Endothelial cell of umbilical vein (primary cell): ENCODE data around the gene CHD6. TPM values are rescaled to one million over a fixed set of nuclear protein-coding genes. Genes with fewer than 3 reads are reported as not detected.

Source experiments
- BruUV-seq: library from RNA; stranded (reverse); fragments of 400-500 nt; replicated peaks from 2 replicates; lab custom pipeline; 2021; lab: Mats Ljungman, UMichigan
- CTCF ChIA-PET: fragments of 300-600, 350-600 bp; sonication (Branson Sonifier 250); formaldehyde crosslinking; loops from one replicate; lab custom pipeline; 2021; ENCODE audit warnings: antibody characterized with exemption, inconsistent platforms; lab: Charles Lee
- POLR2A ChIA-PET: fragments of 300-600, 350-600 bp; sonication (Branson Sonifier 250); formaldehyde crosslinking; loops from one replicate; lab custom pipeline; 2021; ENCODE audit warnings: antibody characterized with exemption, inconsistent platforms; lab: Charles Lee
- DNase-seq: peaks from one replicate; pipeline ENCODE4 v3.0.0-alpha.2; 2011; ENCODE audit warnings: low read depth, low spot score
- FAIRE-seq: peaks from 2 replicates; lab custom pipeline; 2011; peaks lifted over from hg19 to GRCh38; lab: Jason Lieb, UNC
- H2AFZ ChIP-seq: 2 replicates; pipeline ENCODE4 v1.6.0; 2012; ENCODE audit warnings: low read depth, low read length, control low read depth, inconsistent platforms
- H3K27ac ChIP-seq: 2 replicates; pipeline ENCODE4 v1.5.1; 2011; ENCODE audit warnings: low read depth, mild to moderate bottlenecking, control low read depth, low read length, moderate library complexity; ENCODE audit not compliant: insufficient read depth
- H3K27me3 ChIP-seq, 2 experiments: 2 replicates each; pipeline versions ENCODE4 v1.6.0 to v1.6.1; 2011; ENCODE audit warnings: low read length in 2 of 2, mixed read lengths in 1 of 2; ENCODE audit not compliant: control insufficient read depth in 2 of 2, insufficient read depth in 2 of 2
- H3K36me3 ChIP-seq, 2 experiments: 2 replicates in 1 of 2; 3 replicates in 1 of 2; pipeline ENCODE4 v1.5.1; 2011; ENCODE audit warnings: low read length in 2 of 2, mild to moderate bottlenecking in 1 of 2, moderate library complexity in 1 of 2; ENCODE audit not compliant: control insufficient read depth in 2 of 2, insufficient read depth in 2 of 2; ENCODE audit errors: extremely low read depth in 1 of 2
- H3K4me1 ChIP-seq: 3 replicates; pipeline ENCODE4 v1.5.1; 2011; ENCODE audit warnings: mild to moderate bottlenecking, low read length; ENCODE audit not compliant: control insufficient read depth, insufficient read depth; ENCODE audit errors: extremely low read depth
- H3K4me2 ChIP-seq: 2 replicates; pipeline ENCODE4 v1.6.1; 2011; ENCODE audit warnings: low read length, control low read depth, mixed read lengths; ENCODE audit not compliant: insufficient read depth
- H3K4me3 ChIP-seq, 3 experiments: fragments of 200-600 bp in 1 of 3; sonication (generic), shearing (Covaris generic) in 1 of 3; replicated peaks in 1 of 3; 2 replicates each; pipeline ENCODE4 v1.5.1; 2011 to 2016; ENCODE audit warnings: control low read depth in 3 of 3, low read length in 3 of 3, mild to moderate bottlenecking in 2 of 3, inconsistent platforms in 1 of 3, low read depth in 1 of 3, moderate library complexity in 1 of 3; ENCODE audit not compliant: insufficient read depth in 1 of 3
- H3K79me2 ChIP-seq: 2 replicates; pipeline ENCODE4 v1.6.0; 2012; ENCODE audit warnings: low read length, inconsistent platforms; ENCODE audit not compliant: control insufficient read depth, insufficient read depth
- H3K9ac ChIP-seq: replicated peaks from 2 replicates; pipeline ENCODE3; 2011; ENCODE audit warnings: low read length, control low read depth; ENCODE audit not compliant: insufficient read depth; ENCODE audit errors: extremely low read depth
- H3K9me1 ChIP-seq: replicated peaks from 3 replicates; pipeline ENCODE4 v1.6.0; 2011; ENCODE audit warnings: mild to moderate bottlenecking, low read length; ENCODE audit not compliant: control insufficient read depth, insufficient read depth; ENCODE audit errors: extremely low read depth
- H3K9me3 ChIP-seq: replicated peaks from 2 replicates; pipeline ENCODE4 v1.5.1; 2012; ENCODE audit warnings: low read length, inconsistent platforms; ENCODE audit not compliant: control insufficient read depth, insufficient read depth
- H4K20me1 ChIP-seq: replicated peaks from 2 replicates; pipeline ENCODE3; 2011; ENCODE audit warnings: mild to moderate bottlenecking, low read length; ENCODE audit not compliant: control insufficient read depth, insufficient read depth; ENCODE audit errors: extremely low read depth
- CTCF ChIP-seq, 2 donors: IDR thresholded peaks; 1 replicate in 1 of 2; 2 replicates in 1 of 2; pipeline ENCODE4 v1.5.1; 2011; ENCODE audit warnings: low read length in 2 of 2, mild to moderate bottlenecking in 2 of 2, moderate library complexity in 2 of 2, control low read depth in 1 of 2, inconsistent platforms in 1 of 2, low read depth in 1 of 2; ENCODE audit not compliant: insufficient read depth in 1 of 2; ENCODE audit errors: extremely low read depth in 1 of 2
- EZH2 ChIP-seq: IDR thresholded peaks from 2 replicates; pipeline ENCODE4 v1.6.1; 2012; ENCODE audit warnings: borderline replicate concordance, low read depth, mild to moderate bottlenecking, moderate library complexity, low read length, inconsistent platforms; ENCODE audit not compliant: severe bottlenecking
- FOS ChIP-seq: IDR thresholded peaks from 2 replicates; pipeline ENCODE4 v1.6.1; 2011; ENCODE audit warnings: mild to moderate bottlenecking, low read length, moderate library complexity, borderline replicate concordance; ENCODE audit not compliant: insufficient read depth
- GATA2 ChIP-seq: IDR thresholded peaks from 2 replicates; pipeline ENCODE4 v1.7.0; 2011; ENCODE audit warnings: low read depth, mild to moderate bottlenecking, moderate library complexity, mixed read lengths, low read length; ENCODE audit not compliant: insufficient read length, insufficient read depth
- JUN ChIP-seq: IDR thresholded peaks from 2 replicates; pipeline ENCODE4 v1.6.1; 2011; ENCODE audit warnings: borderline replicate concordance, low read depth; ENCODE audit not compliant: insufficient read length, insufficient read depth
- MAX ChIP-seq: IDR thresholded peaks from 2 replicates; pipeline ENCODE4 v1.6.1; 2011; ENCODE audit not compliant: insufficient read depth, insufficient read length
- MYC ChIP-seq: IDR thresholded peaks from one replicate; pipeline ENCODE4 v1.6.1; 2011; ENCODE audit warnings: mild to moderate bottlenecking, low read depth, low read length
- POLR2A ChIP-seq: IDR thresholded peaks from 2 replicates; pipeline ENCODE4 v1.6.1; 2012; ENCODE audit warnings: low read depth, mild to moderate bottlenecking, control low read depth, low read length
- POLR2AphosphoS5 ChIP-seq: IDR thresholded peaks from 2 replicates; pipeline ENCODE4 v1.6.1; 2012; ENCODE audit warnings: low read depth, mild to moderate bottlenecking, control low read depth, low read length, moderate library complexity; ENCODE audit not compliant: insufficient read depth
- dilution Hi-C: fragments of 300-500 bp; cut with MboI; formaldehyde crosslinking; loops from one replicate; pipeline ENCODE4 v1.15.0; 2019; ENCODE audit warnings: low sequenced_read_pairs; ENCODE audit not compliant: extremely low pct_ligation_motif_present
- intact Hi-C: fragments of 100-400 bp; cut with micrococcal nuclease; formaldehyde crosslinking; loops from one replicate; pipeline ENCODE4 v1.10.0; 2022
- polyA plus RNA-seq, 4 experiments: library from polyadenylated mRNA; depleted of rRNA in 3 of 4; stranded (reverse) in 3 of 4; unstranded in 1 of 4; fragments of >200 nt; gene quantifications; 2 replicates each; pipeline versions ENCODE4 v1.2.1 to v1.2.3, GENCODE V29; 2011 to 2012; ENCODE audit warnings: missing spikeins in 1 of 4
- total RNA-seq: library from RNA; stranded (reverse); gene quantifications from 2 replicates; pipeline ENCODE4 v1.2.3, GENCODE V29; 2021

The CHD6 gene
- total and polyA plus RNA-seq, 2 donors (not counting 3 experiments of a cell fraction or from before 2014, with no cell fraction given) = 7.2 to 33.7 TPM

DNA sequence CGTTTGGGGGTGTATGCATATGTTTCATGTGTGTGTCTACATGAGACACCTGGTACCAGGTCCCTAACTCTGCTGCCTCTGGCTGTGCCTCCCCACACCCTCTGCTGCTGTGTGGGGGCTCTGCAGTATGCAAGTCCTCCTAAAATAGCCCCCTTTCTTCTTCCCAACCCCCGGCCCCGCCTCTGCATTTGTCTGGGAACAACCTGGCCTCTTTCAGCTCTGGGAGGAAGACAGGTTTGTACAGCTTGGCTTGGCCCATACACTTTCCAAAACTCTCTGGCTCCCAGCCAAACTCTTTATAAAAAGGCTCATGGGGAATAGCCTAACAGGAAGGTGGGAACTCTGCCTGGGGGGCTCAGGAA, 224.5 kb downstream of the CHD6 start:
- no peak for FAIRE-seq
- CTCF ChIA-PET = interaction anchor here (0.6 kb wide), 1 partner anchor 676 kb away, joined by 3 read pairs; no protein-coding TSS in a partner anchor
- TF ChIP-seq EZH2 (no peak), CTCF (IDR thresholded peaks at IDR 0.05; ENCODE audit: extremely low read depth in 1 of 2, insufficient read depth in 1 of 2, low read depth in 1 of 2, low read length in 2 of 2) (no peak), GATA2 (no peak), MAX (no peak), JUN (no peak), FOS (no peak), POLR2AphosphoS5 (no peak), MYC (no peak), POLR2A (no peak)

More for the DNA sequence above, 224.5 kb downstream of the CHD6 start:
- intact Hi-C loops (no loop called here), dilution Hi-C loops (no loop called here)
- H3K4me1 ChIP-seq = no peaks in the 10 kb centered on the region
- no peaks in the 10 kb centered on the region for H3K36me3 ChIP-seq
- H2AFZ ChIP-seq = no peak overlapping the region
- H3K9ac ChIP-seq = no peak overlapping the region
- BruUV-seq = no TSS peak
- H3K9me3 ChIP-seq = no peaks in the 10 kb centered on the region
- H3K27me3 ChIP-seq = no peaks in the 10 kb centered on the region
- no peak overlapping the region for H3K4me3 ChIP-seq
- no peaks in the 10 kb centered on the region for H3K9me1 ChIP-seq
- no peaks in the 10 kb centered on the region for H4K20me1 ChIP-seq
- POLR2A ChIA-PET = no interaction called here
- no peak for DNase-seq
- no peak overlapping the region for H3K4me2 ChIP-seq
- H3K27ac ChIP-seq = no peak overlapping the region
- no peaks in the 10 kb centered on the region for H3K79me2 ChIP-seq
